Measurements from ENCODE around the gene ALDH1A1.

ALDH1A1 gene

GRCh38 chr9:72882117-72882775 lies 70.6 kb downstream of the ALDH1A1 start:
- Histone ChIP-seq H3K27me3 (replicated peaks; ENCODE audit: insufficient read depth, low read length) (no peaks in the 10 kb centered on the region), H3K9me3 (replicated peaks; ENCODE audit: insufficient read depth, low read length) (no peaks in the 10 kb centered on the region), H3K27ac (ENCODE audit: low read length) (no peak overlapping the region), H3K4me1 (ENCODE audit: low read length) (no peaks in the 10 kb centered on the region), H3K9ac (ENCODE audit: low read length) (no peak overlapping the region), H3K79me2 (ENCODE audit: low read length) (no peaks in the 10 kb centered on the region), H3K4me2 (ENCODE audit: low read depth, low read length) (no peak overlapping the region), H2AFZ (ENCODE audit: low read length) (no peak overlapping the region), H3K36me3 (replicated peaks; ENCODE audit: insufficient read depth, low read length) (no peaks in the 10 kb centered on the region), H3F3A (ENCODE audit: insufficient read depth, low read length) (no peaks in the 10 kb centered on the region), H4K20me1 (ENCODE audit: insufficient read depth, low read length) (no peaks in the 10 kb centered on the region), H3K9me2 (replicated peaks; ENCODE audit: insufficient read depth, low read length) (no peaks in the 10 kb centered on the region), H3K4me3 (ENCODE audit: low read length) (no peak overlapping the region)
- no peak for TF ChIP-seq EZH2 (optimal IDR thresholded peaks at IDR 0.05; ENCODE audit: low read depth, low read length)
- no peak for TF ChIP-seq CTCF (IDR thresholded peaks at IDR 0.05; ENCODE audit: low read length)
- TF ChIP-seq EZH2phosphoT487 (IDR thresholded peaks at IDR 0.05; ENCODE audit: low read length) = no peak
- DNase-seq = no peak

GRCh38 chr9:72880821-72881220 lies 72.0 kb downstream of the ALDH1A1 start:
- no peaks in the 10 kb centered on the region for H3K4me1 ChIP-seq (ENCODE audit: low read length)
- no peaks in the 10 kb centered on the region for H3K9me3 ChIP-seq (replicated peaks; ENCODE audit: insufficient read depth, low read length)
- no peak overlapping the region for H3K4me3 ChIP-seq (ENCODE audit: low read length)
- H3K79me2 ChIP-seq (ENCODE audit: low read length) = no peaks in the 10 kb centered on the region
- no peaks in the 10 kb centered on the region for H3K27me3 ChIP-seq (replicated peaks; ENCODE audit: insufficient read depth, low read length)
- H3K4me2 ChIP-seq (ENCODE audit: low read depth, low read length) = no peak overlapping the region
- no peak overlapping the region for H2AFZ ChIP-seq (ENCODE audit: low read length)
- no peaks in the 10 kb centered on the region for H4K20me1 ChIP-seq (ENCODE audit: insufficient read depth, low read length)
- H3K9me2 ChIP-seq (replicated peaks; ENCODE audit: insufficient read depth, low read length) = no peaks in the 10 kb centered on the region
- TF ChIP-seq EZH2phosphoT487 (IDR thresholded peaks at IDR 0.05; ENCODE audit: low read length) (no peak), CTCF (IDR thresholded peaks at IDR 0.05; ENCODE audit: low read length) (no peak), EZH2 (optimal IDR thresholded peaks at IDR 0.05; ENCODE audit: low read depth, low read length) (no peak)
- DNase-seq = no peak
- H3K36me3 ChIP-seq (replicated peaks; ENCODE audit: insufficient read depth, low read length) = no peaks in the 10 kb centered on the region
- no peak overlapping the region for H3K27ac ChIP-seq (ENCODE audit: low read length)
- no peak overlapping the region for H3K9ac ChIP-seq (ENCODE audit: low read length)
- H3F3A ChIP-seq (ENCODE audit: insufficient read depth, low read length) = no peaks in the 10 kb centered on the region

- Histone ChIP-seq H2AFZ (ENCODE audit: low read length) (no peak overlapping the region), H3K9me3 (replicated peaks; ENCODE audit: insufficient read depth, low read length) (no peaks in the 10 kb centered on the region), H3K27ac (ENCODE audit: low read length) (no peak overlapping the region), H3K27me3 (replicated peaks; ENCODE audit: insufficient read depth, low read length) (no peaks in the 10 kb centered on the region), H3K4me2 (ENCODE audit: low read depth, low read length) (no peak overlapping the region), H3K79me2 (ENCODE audit: low read length) (no peaks in the 10 kb centered on the region), H3K9ac (ENCODE audit: low read length) (no peak overlapping the region), H3F3A (ENCODE audit: insufficient read depth, low read length) (no peaks in the 10 kb centered on the region), H4K20me1 (ENCODE audit: insufficient read depth, low read length) (no peaks in the 10 kb centered on the region), H3K4me3 (ENCODE audit: low read length) (no peak overlapping the region), H3K4me1 (ENCODE audit: low read length) (no peaks in the 10 kb centered on the region), H3K9me2 (replicated peaks; ENCODE audit: insufficient read depth, low read length) (no peaks in the 10 kb centered on the region), H3K36me3 (replicated peaks; ENCODE audit: insufficient read depth, low read length) (no peaks in the 10 kb centered on the region)
- TF ChIP-seq CTCF (IDR thresholded peaks at IDR 0.05; ENCODE audit: low read length) (no peak), EZH2 (optimal IDR thresholded peaks at IDR 0.05; ENCODE audit: low read depth, low read length) (no peak), EZH2phosphoT487 (IDR thresholded peaks at IDR 0.05; ENCODE audit: low read length) (no peak)
- DNase-seq = no peak
These were observed 77.6 kb downstream of the ALDH1A1 start for GRCh38 chr9:72875221-72875620.
